DOHH2 (cell line): Measurements from ENCODE around the gene PITX3.

ENCODE experiments used
- H3F3A ChIP-seq: fragments of 200-600 bp; sonication (generic), shearing (Covaris generic); 2 replicates; pipeline ENCODE4 v1.6.0; 2016; ENCODE audit warnings: antibody characterized with exemption, mild to moderate bottlenecking; ENCODE audit not compliant: control insufficient read depth, insufficient read depth
- H3K27ac ChIP-seq: fragments of 200-600 bp; sonication (generic); 2 replicates; pipeline ENCODE4 v1.5.1; 2014; ENCODE audit warnings: low read depth, mild to moderate bottlenecking, low read length, moderate library complexity
- H3K27me3 ChIP-seq: fragments of 200-600 bp; sonication (generic); 2 replicates; pipeline ENCODE4 v1.6.1; 2014; ENCODE audit warnings: mild to moderate bottlenecking, low read length, mixed read lengths; ENCODE audit not compliant: control insufficient read depth
- H3K36me3 ChIP-seq: fragments of 200-600 bp; sonication (generic); 2 replicates; pipeline ENCODE4 v1.6.1; 2014; ENCODE audit warnings: mild to moderate bottlenecking, low read length, moderate library complexity, mixed read lengths; ENCODE audit not compliant: control insufficient read depth
- H3K4me1 ChIP-seq: fragments of 200-600 bp; sonication (generic); 2 replicates; pipeline ENCODE4 v1.6.1; 2014; ENCODE audit warnings: mild to moderate bottlenecking, low read length, mixed read lengths; ENCODE audit not compliant: control insufficient read depth
- H3K4me2 ChIP-seq: fragments of 200-600 bp; sonication (generic); 2 replicates; pipeline ENCODE4 v1.6.0; 2014; ENCODE audit warnings: mild to moderate bottlenecking, low read length, moderate library complexity
- H3K4me3 ChIP-seq: fragments of 200-600 bp; sonication (generic); 2 replicates; pipeline ENCODE4 v1.5.1; 2014; ENCODE audit warnings: mild to moderate bottlenecking, low read length, mixed read lengths
- H3K79me2 ChIP-seq: fragments of 200-600 bp; sonication (generic); 2 replicates; pipeline ENCODE4 v1.6.1; 2014; ENCODE audit warnings: mild to moderate bottlenecking, low read length, mixed read lengths; ENCODE audit not compliant: control insufficient read depth
- H3K9me2 ChIP-seq: fragments of 200-600 bp; sonication (generic); replicated peaks from 2 replicates; pipeline ENCODE4 v1.6.1; 2014; ENCODE audit warnings: mild to moderate bottlenecking, low read length, mixed read lengths; ENCODE audit not compliant: control insufficient read depth
- H3K9me3 ChIP-seq: fragments of 200-600 bp; sonication (generic); 2 replicates; pipeline ENCODE4 v1.6.1; 2014; ENCODE audit warnings: antibody characterized with exemption, low read length, mixed read lengths; ENCODE audit not compliant: control insufficient read depth, insufficient read depth
- H4K20me1 ChIP-seq: fragments of 200-600 bp; sonication (generic); 2 replicates; pipeline ENCODE4 v1.6.0; 2014; ENCODE audit warnings: low read depth, mild to moderate bottlenecking, antibody characterized with exemption, low read length, moderate library complexity; ENCODE audit not compliant: control insufficient read depth, insufficient read depth
- CTCF ChIP-seq: fragments of 200-600 bp; sonication (generic); IDR thresholded peaks from one replicate; pipeline ENCODE4 v1.5.1; 2014; ENCODE audit warnings: antibody characterized with exemption, mild to moderate bottlenecking, low read depth, low read length; ENCODE audit not compliant: poor library complexity, severe bottlenecking
- EZH2phosphoT487 ChIP-seq: fragments of 200-600 bp; sonication (generic); IDR thresholded peaks from 2 replicates; pipeline ENCODE4 v1.6.1; 2017; ENCODE audit warnings: borderline replicate concordance, mild to moderate bottlenecking, antibody characterized with exemption, low read length, moderate library complexity, mixed read lengths

The PITX3 gene

GRCh38 chr10:102208311-102209035 lies 32.8 kb downstream of the PITX3 start:
- H3K79me2 ChIP-seq = no peaks in the 10 kb centered on the region
- no peaks in the 10 kb centered on the region for H3K4me1 ChIP-seq
- no peak overlapping the region for H3K4me2 ChIP-seq
- no peak overlapping the region for H3K27ac ChIP-seq
- H3K9me3 ChIP-seq = peaks cover 7% of the 10 kb centered on the region
- TF ChIP-seq CTCF (no peak), EZH2phosphoT487 (no peak)
- H3K4me3 ChIP-seq = no peak overlapping the region
- no peaks in the 10 kb centered on the region for H3F3A ChIP-seq
- no peaks in the 10 kb centered on the region for H4K20me1 ChIP-seq
- no peaks in the 10 kb centered on the region for H3K36me3 ChIP-seq
- H3K9me2 ChIP-seq = no peaks in the 10 kb centered on the region
- H3K27me3 ChIP-seq = no peaks in the 10 kb centered on the region; the same call in 1 of the 2 replicates

GRCh38 chr10:102202386-102202785 lies 38.9 kb downstream of the PITX3 start:
- no peaks in the 10 kb centered on the region for H3K4me1 ChIP-seq
- no peak overlapping the region for H3K4me2 ChIP-seq
- no peak overlapping the region for H3K27ac ChIP-seq
- no peaks in the 10 kb centered on the region for H4K20me1 ChIP-seq
- no peaks in the 10 kb centered on the region for H3K9me2 ChIP-seq
- H3K79me2 ChIP-seq = no peaks in the 10 kb centered on the region
- no peaks in the 10 kb centered on the region for H3K36me3 ChIP-seq
- H3K9me3 ChIP-seq = peaks cover 7% of the 10 kb centered on the region
- TF ChIP-seq EZH2phosphoT487 (no peak), CTCF (no peak)
- no peaks in the 10 kb centered on the region for H3F3A ChIP-seq
- H3K4me3 ChIP-seq = no peak overlapping the region
- peaks cover 6% of the 10 kb centered on the region for H3K27me3 ChIP-seq

DNA sequence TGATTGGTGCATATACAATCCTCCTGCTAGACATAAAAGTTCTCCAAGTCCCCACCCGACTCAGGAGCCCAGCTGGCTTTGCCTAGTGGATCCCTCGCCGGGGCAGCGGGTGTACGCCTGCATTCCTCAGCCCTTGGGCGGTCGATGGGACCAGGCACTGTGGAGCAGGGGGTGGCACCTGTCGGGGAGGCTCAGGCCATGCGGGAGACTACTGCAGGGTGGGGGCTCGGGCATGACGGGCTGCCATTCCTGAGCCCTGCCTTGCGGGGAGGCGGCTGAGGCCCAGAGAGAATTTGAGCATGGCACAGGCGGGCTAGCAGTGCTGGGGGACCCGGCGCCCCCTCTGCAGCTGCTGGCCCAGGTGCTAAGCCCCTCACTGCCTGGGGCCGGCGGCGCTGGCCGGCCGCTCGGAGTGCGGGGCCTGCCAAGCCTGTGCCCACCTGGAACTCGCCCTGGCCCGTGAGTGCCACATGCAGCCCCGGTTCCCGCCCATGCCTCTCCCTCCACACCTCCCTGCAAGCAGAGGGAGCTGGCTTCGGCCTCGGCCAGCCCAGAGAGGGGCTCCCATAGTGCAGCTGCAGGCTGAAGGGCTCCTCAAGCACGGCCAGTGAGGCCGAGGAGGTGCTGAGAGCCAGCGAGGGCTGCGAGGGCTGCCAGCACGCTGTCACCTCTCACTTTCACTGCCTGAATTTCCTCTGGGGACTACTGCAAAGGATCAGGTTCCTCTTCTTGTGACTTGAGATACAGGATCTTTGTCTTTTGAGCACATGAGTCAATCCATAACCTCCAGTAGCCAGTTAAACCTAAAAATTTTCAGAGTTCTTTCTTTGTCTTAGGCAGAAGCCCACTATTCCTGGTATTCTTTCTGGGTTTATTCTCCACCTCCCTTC lies 40.3 kb downstream of the PITX3 start:
- H3K79me2 ChIP-seq = no peaks in the 10 kb centered on the region
- H3K4me2 ChIP-seq = no peak overlapping the region
- no peak overlapping the region for H3K27ac ChIP-seq
- no peaks in the 10 kb centered on the region for H3K9me2 ChIP-seq
- H3K27me3 ChIP-seq = peaks cover 11% of the 10 kb centered on the region
- H3K4me1 ChIP-seq = no peaks in the 10 kb centered on the region
- no peak overlapping the region for H3K4me3 ChIP-seq
- TF ChIP-seq CTCF = no peak
- TF ChIP-seq EZH2phosphoT487 = no peak
- no peaks in the 10 kb centered on the region for H3K36me3 ChIP-seq
- H3F3A ChIP-seq = no peaks in the 10 kb centered on the region
- peaks cover 7% of the 10 kb centered on the region for H3K9me3 ChIP-seq
- H4K20me1 ChIP-seq = no peaks in the 10 kb centered on the region
